AG08395 (cell line): ENCODE data around the gene ABHD2.
A peak's percentile ranks its signal among the peaks of the same experiment; 100 is the strongest.
"Not testable (repeated sequence)": the region's sequence is repeated elsewhere in the genome, so short reads cannot be mapped to it uniquely, and the experiment has no call there.

ENCODE experiments used
- DNase-seq: peaks from one replicate; pipeline ENCODE4 v3.0.0; 2012; ENCODE audit warnings: mixed read lengths, low spot score

Gene ABHD2

GRCh38 chr15:89120479-89121000, 32.3 kb downstream of the ABHD2 start:
- DNase-seq = not testable (repeated sequence)

- DNase-seq = no peak
Observed at GRCh38 chr15:89121414-89121813, 33.2 kb downstream of the ABHD2 start.

- DNase-seq = no peak
Observed at GRCh38 chr15:89122505-89123180, 34.4 kb downstream of the ABHD2 start.

- peak; percentile 50 for DNase-seq
Observed at GRCh38 chr15:89123181-89123525, 34.9 kb downstream of the ABHD2 start.

GRCh38 chr15:89125088-89125826, 37.0 kb downstream of the ABHD2 start:
- no peak for DNase-seq

- DNase-seq = no peak
Observed at GRCh38 chr15:89126009-89126408, 37.8 kb downstream of the ABHD2 start.

- DNase-seq = no peak
Observed at GRCh38 chr15:89127054-89127702, 38.9 kb downstream of the ABHD2 start.

GRCh38 chr15:89128320-89129122, 40.3 kb downstream of the ABHD2 start:
- no peak for DNase-seq

GRCh38 chr15:89129123-89129815, 41.0 kb downstream of the ABHD2 start:
- DNase-seq = no peak

GRCh38 chr15:89129816-89130134, 41.5 kb downstream of the ABHD2 start:
- DNase-seq = no peak

- DNase-seq = no peak
Observed at GRCh38 chr15:89130201-89130600, 41.9 kb downstream of the ABHD2 start.

- no peak for DNase-seq
Observed at GRCh38 chr15:89131731-89132130, 43.5 kb downstream of the ABHD2 start.

- no peak for DNase-seq
Observed at GRCh38 chr15:89132611-89133507, 44.6 kb downstream of the ABHD2 start.

GRCh38 chr15:89135387-89136077, 47.3 kb downstream of the ABHD2 start:
- not testable (repeated sequence) for DNase-seq

- DNase-seq = no peak
Observed at GRCh38 chr15:89136078-89136806, 48.0 kb downstream of the ABHD2 start.

- peak; percentile 74 for DNase-seq
Observed at GRCh38 chr15:89136818-89137772, 48.8 kb downstream of the ABHD2 start.

GRCh38 chr15:89137926-89138325, 49.7 kb downstream of the ABHD2 start:
- no peak for DNase-seq

- DNase-seq = no peak
Observed at GRCh38 chr15:89138999-89139612, 50.9 kb downstream of the ABHD2 start.
